HEK293T (cell line): ENCODE data around the gene RNLS.

Experiments used
- CTCF ChIA-PET: fragments of 350-600 bp; formaldehyde crosslinking; extraction: SDS; loops from one replicate; lab custom pipeline; 2021; ENCODE audit warnings: antibody characterized with exemption, inconsistent platforms; lab: Yijun Ruan, JAX
- POLR2A ChIA-PET: fragments of 350-600 bp; formaldehyde crosslinking; extraction: SDS; loops from one replicate; lab custom pipeline; 2020; ENCODE audit warnings: antibody characterized with exemption, inconsistent platforms; lab: Yijun Ruan, JAX
- DNase-seq: peaks from one replicate; pipeline ENCODE4 v3.0.0; 2012; ENCODE audit warnings: mixed read lengths; ENCODE audit errors: extremely low spot score
- ARNT ChIP-seq: fragments of 450-650 bp; IDR thresholded peaks from 2 replicates; pipeline ENCODE4 v1.6.1; 2017; ENCODE audit warnings: mild to moderate bottlenecking
- BHLHE40 ChIP-seq: fragments of 450-650 bp; IDR thresholded peaks from 2 replicates; pipeline ENCODE4 v1.6.1; 2016; ENCODE audit warnings: mild to moderate bottlenecking, moderate library complexity, borderline replicate concordance
- CTBP1 ChIP-seq: fragments of 450-650 bp; IDR thresholded peaks from 2 replicates; pipeline ENCODE4 v1.6.1; 2016; ENCODE audit warnings: borderline replicate concordance
- ELF4 ChIP-seq: fragments of 450-650 bp; IDR thresholded peaks from 2 replicates; pipeline ENCODE4 v1.6.1; 2017; ENCODE audit warnings: antibody characterized with exemption
- FOXA1 ChIP-seq: fragments of 450-650 bp; IDR thresholded peaks from 2 replicates; pipeline ENCODE4 v1.6.1; 2016; ENCODE audit warnings: mild to moderate bottlenecking
- FOXK2 ChIP-seq: fragments of 450-650 bp; IDR thresholded peaks from 2 replicates; pipeline ENCODE4 v1.6.1; 2016; ENCODE audit warnings: mild to moderate bottlenecking
- FOXM1 ChIP-seq: fragments of 450-650 bp; IDR thresholded peaks from 2 replicates; pipeline ENCODE4 v1.6.1; 2017; ENCODE audit warnings: mild to moderate bottlenecking, borderline replicate concordance
- HDGF ChIP-seq: fragments of 450-650 bp; IDR thresholded peaks from 2 replicates; pipeline ENCODE4 v1.6.1; 2017; ENCODE audit warnings: antibody characterized with exemption, borderline replicate concordance
- L3MBTL2 ChIP-seq: fragments of 450-650 bp; conservative IDR thresholded peaks from 2 replicates; pipeline ENCODE4 v1.6.1; 2016; ENCODE audit warnings: mild to moderate bottlenecking
- LEF1 ChIP-seq: fragments of 450-650 bp; IDR thresholded peaks from 2 replicates; pipeline ENCODE4 v1.6.1; 2017; ENCODE audit warnings: mild to moderate bottlenecking, borderline replicate concordance
- NFRKB ChIP-seq: fragments of 450-650 bp; IDR thresholded peaks from 2 replicates; pipeline ENCODE4 v1.6.1; 2016; ENCODE audit warnings: mild to moderate bottlenecking, moderate library complexity
- PKNOX1 ChIP-seq: fragments of 450-650 bp; IDR thresholded peaks from 2 replicates; pipeline ENCODE4 v1.6.1; 2016
- SP1 ChIP-seq: fragments of 450-650 bp; IDR thresholded peaks from 2 replicates; pipeline ENCODE4 v1.6.1; 2017
- SUZ12 ChIP-seq: fragments of 450-650 bp; IDR thresholded peaks from 2 replicates; pipeline ENCODE4 v1.6.1; 2016; ENCODE audit warnings: mild to moderate bottlenecking
- TARDBP ChIP-seq: fragments of 450-650 bp; IDR thresholded peaks from 2 replicates; pipeline ENCODE4 v1.6.1; 2016
- ZNF384 ChIP-seq: fragments of 450-650 bp; IDR thresholded peaks from 2 replicates; pipeline ENCODE4 v1.6.1; 2016

Gene RNLS

GRCh38 chr10:88583584-88583957, 453 bp upstream of the RNLS start:
- ChIA-PET POLR2A (no interaction called here), CTCF (interaction anchor here (0.7 kb wide), 1 partner anchor 239 kb away, joined by 3 read pairs; no protein-coding TSS in a partner anchor)
- no peak for TF ChIP-seq ZNF384
- TF ChIP-seq ARNT, result no peak
- no peak for TF ChIP-seq SUZ12
- TF ChIP-seq LEF1, result no peak
- no peak for TF ChIP-seq CTBP1
- TF ChIP-seq PKNOX1, result no peak
- no peak for TF ChIP-seq FOXK2
- no peak for TF ChIP-seq FOXA1
- no peak for TF ChIP-seq HDGF
- TF ChIP-seq L3MBTL2, result no peak
- TF ChIP-seq TARDBP, result no peak
- TF ChIP-seq ELF4, result no peak
- TF ChIP-seq BHLHE40, result no peak
- no peak for TF ChIP-seq SP1
- no peak for TF ChIP-seq NFRKB
- no peak for TF ChIP-seq FOXM1
- DNase-seq, result no peak

- ChIA-PET POLR2A (no interaction called here), CTCF (no interaction called here)
- DNase-seq, result no peak
- TF ChIP-seq ARNT, result no peak
- TF ChIP-seq FOXA1, result no peak
- TF ChIP-seq L3MBTL2, result no peak
- TF ChIP-seq ZNF384, result no peak
- no peak for TF ChIP-seq HDGF
- TF ChIP-seq FOXK2, result no peak
- TF ChIP-seq BHLHE40, result no peak
- no peak for TF ChIP-seq CTBP1
- no peak for TF ChIP-seq NFRKB
- TF ChIP-seq LEF1, result no peak
- no peak for TF ChIP-seq SP1
- TF ChIP-seq FOXM1, result no peak
- TF ChIP-seq SUZ12, result no peak
- TF ChIP-seq TARDBP, result no peak
- no peak for TF ChIP-seq ELF4
- TF ChIP-seq PKNOX1, result no peak
Observed at GRCh38 chr10:88582411-88582805, 710 bp downstream of the RNLS start.

- peak; percentile 20 for DNase-seq
- ChIA-PET CTCF (interaction anchor here (0.6 to 1.7 kb wide), 7 partner anchors 8 to 422 kb away, joined by 3 to 8 read pairs (median 4); no protein-coding TSS in a partner anchor), POLR2A (no interaction called here)
- TF ChIP-seq FOXA1 (no peak), LEF1 (no peak), ARNT (no peak)
Observed at GRCh38 chr10:88565072-88565471, 18.0 kb downstream of the RNLS start.

- no peak for DNase-seq
- CTCF ChIA-PET, result interaction anchor here (0.6 kb wide), 1 partner anchor 703 kb away, joined by 4 read pairs; no protein-coding TSS in a partner anchor
- TF ChIP-seq SP1, result no peak
- TF ChIP-seq L3MBTL2, result no peak
- TF ChIP-seq CTBP1, result no peak
- no peak for TF ChIP-seq ARNT
- no peak for TF ChIP-seq NFRKB
- TF ChIP-seq LEF1, result no peak
- no peak for TF ChIP-seq HDGF
- TF ChIP-seq FOXA1, result no peak
- POLR2A ChIA-PET, result no interaction called here
Observed at GRCh38 chr10:88562152-88562551, 21.0 kb downstream of the RNLS start.

- DNase-seq, result no peak
- POLR2A ChIA-PET, result no interaction called here
- CTCF ChIA-PET, result no interaction called here
- TF ChIP-seq HDGF, result no peak
Observed at GRCh38 chr10:88557658-88558057, 25.5 kb downstream of the RNLS start.

- ChIA-PET POLR2A (no interaction called here), CTCF (no interaction called here)
- no peak for DNase-seq
- TF ChIP-seq SP1 (no peak), FOXM1 (no peak), ZNF384 (no peak), FOXK2 (no peak), PKNOX1 (no peak), BHLHE40 (no peak), ARNT (no peak)
Observed at GRCh38 chr10:88557256-88557655, 25.9 kb downstream of the RNLS start.

- ChIA-PET CTCF (interaction anchor here (0.6 to 1.2 kb wide), 2 partner anchors 68 to 83 kb away, joined by 3 to 4 read pairs; no protein-coding TSS in a partner anchor), POLR2A (no interaction called here)
- DNase-seq, result no peak
Observed at GRCh38 chr10:88555190-88555908, 27.8 kb downstream of the RNLS start.

More at GRCh38 chr10:88555190-88555908, 27.8 kb downstream of the RNLS start:
- no peak for TF ChIP-seq CTBP1
- TF ChIP-seq FOXA1, result no peak
- no peak for TF ChIP-seq NFRKB
- TF ChIP-seq SP1, result no peak
- TF ChIP-seq L3MBTL2, result no peak
- no peak for TF ChIP-seq FOXK2
- no peak for TF ChIP-seq LEF1
